HL-60/S4 (cell line): Measurements from ENCODE around the gene CCDC57.
"Not testable (repeated sequence)": the region's sequence is repeated elsewhere in the genome, so short reads cannot be mapped to it uniquely, and the experiment has no call there.

Experiments
- in situ Hi-C: fragments of 300-500 bp; cut with MboI; formaldehyde crosslinking; loops from 2 replicates; pipeline ENCODE4 v1.14.3; 2022; ENCODE audit warnings: low sequenced_read_pairs

The CCDC57 gene

GRCh38 chr17:82205720-82206508 is 6.7 kb downstream of the CCDC57 start:
- in situ Hi-C loops, result no loop called here

DNA sequence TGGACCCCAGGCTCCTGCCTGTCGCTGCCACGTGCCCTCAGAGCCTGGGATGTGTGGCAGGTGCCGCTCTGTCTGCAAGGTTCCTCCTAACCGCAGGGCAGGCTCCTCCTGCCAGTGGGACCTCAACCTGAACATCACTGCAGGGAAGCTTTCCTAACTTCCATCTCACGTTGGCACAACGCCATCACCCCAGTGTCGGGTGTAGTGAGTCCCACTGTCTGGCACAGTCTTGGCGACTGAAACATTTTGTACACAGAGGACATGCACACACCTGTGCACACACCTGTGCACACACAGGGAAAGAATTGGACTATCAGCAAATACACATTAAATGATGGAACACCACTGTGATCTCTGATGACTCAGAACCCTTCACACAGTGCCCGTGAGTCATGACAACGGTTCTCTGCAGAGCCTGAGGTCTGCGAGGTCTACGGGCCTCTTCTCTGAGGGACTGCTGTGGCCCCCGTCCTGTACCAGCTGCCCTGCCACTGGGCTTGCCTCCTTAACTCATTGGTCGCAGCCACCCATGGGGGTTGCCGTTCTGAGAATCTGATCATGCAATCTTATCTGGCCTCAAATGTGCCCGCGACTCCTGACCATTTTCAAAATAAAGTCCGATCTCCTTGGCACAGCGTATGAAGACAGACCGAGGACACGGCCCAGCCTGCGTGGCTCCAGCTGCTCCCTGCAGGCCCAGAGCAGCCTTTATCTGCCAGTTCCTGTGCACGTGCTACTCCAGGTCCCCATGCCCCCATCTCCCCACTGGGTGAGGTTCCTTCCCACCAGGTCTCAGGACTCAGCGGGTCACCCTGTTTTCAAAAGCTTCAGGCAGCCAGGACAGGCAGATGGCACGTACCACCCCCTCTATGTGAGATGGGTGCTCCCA is 7.6 kb downstream of the CCDC57 start:
- in situ Hi-C loops, result no loop called here

- in situ Hi-C loops, result no loop called here
These were observed 8.7 kb downstream of the CCDC57 start for GRCh38 chr17:82203920-82204319.

DNA sequence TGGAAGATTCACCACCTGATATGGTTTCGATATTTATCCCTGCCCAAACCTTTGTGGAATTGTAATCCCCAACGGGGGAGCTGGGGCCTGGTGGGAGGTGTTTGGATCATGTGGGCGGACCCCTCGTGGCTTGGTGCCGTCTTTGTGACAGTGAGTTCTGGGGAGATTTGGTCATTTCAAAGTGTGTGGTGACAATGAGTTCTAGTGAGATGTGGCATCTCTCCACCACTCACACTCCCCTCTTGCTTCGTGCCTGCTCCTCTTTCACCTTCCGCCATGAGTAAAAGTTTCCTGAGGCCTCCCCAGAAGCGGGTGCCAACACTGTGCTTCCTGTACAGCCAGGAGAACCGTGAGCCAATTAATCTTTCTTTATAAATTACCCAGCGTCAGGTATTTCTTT is 9.7 kb downstream of the CCDC57 start:
- in situ Hi-C loops, result no loop called here

GRCh38 chr17:82201498-82201910 is 11.1 kb downstream of the CCDC57 start:
- in situ Hi-C loops, result no loop called here

GRCh38 chr17:82200743-82201497 is 11.7 kb downstream of the CCDC57 start:
- in situ Hi-C loops, result no loop called here

GRCh38 chr17:82200135-82200534 is 12.5 kb downstream of the CCDC57 start:
- in situ Hi-C loops, result no loop called here

DNA sequence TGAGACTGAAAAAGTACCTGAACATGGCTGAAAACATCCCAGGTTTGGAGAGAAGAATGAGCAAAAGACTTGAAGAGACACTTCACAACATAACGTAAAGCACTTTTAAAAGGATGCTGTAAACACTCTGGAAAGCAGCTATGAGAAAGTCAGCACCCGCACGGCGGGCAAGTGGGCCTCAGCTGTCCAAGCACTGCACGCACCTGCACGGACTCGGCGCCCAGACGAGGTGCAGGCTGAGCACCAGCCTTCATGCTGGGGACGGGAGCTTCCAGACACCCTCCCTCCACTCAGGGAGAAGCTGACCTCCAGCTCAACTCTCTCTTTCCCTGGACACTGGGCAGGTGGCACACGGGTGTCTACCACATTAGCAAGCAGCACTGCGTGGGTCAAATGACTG is 13.1 kb downstream of the CCDC57 start:
- in situ Hi-C loops, result no loop called here

DNA sequence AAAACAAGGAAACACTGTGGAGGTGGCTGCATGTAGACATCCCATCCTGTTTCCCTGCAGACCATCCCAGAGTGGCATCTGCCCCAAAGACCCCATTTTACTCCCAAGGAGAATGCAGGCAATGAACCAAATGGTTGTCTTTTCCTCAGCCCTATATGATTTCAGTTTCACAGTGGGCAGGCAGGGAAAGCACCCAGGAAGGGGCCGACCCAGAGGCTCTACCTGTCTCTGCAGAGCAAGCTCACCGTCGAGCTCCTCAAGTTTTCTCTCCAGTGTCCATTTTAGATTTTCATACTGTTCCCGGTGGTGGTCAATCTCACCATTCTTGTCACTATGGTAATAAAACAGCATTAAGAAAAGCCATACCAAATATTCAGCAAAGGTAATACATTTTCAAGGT is 14.6 kb downstream of the CCDC57 start:
- in situ Hi-C loops, result no loop called here

GRCh38 chr17:82195675-82196672 is 16.7 kb downstream of the CCDC57 start:
- in situ Hi-C loops, result no loop called here

- in situ Hi-C loops, result no loop called here
These were observed 17.9 kb downstream of the CCDC57 start for GRCh38 chr17:82194765-82195164.

GRCh38 chr17:82193520-82194220 is 19.0 kb downstream of the CCDC57 start:
- in situ Hi-C loops, result no loop called here

- in situ Hi-C loops, result not testable (repeated sequence)
These were observed 19.6 kb downstream of the CCDC57 start for GRCh38 chr17:82193050-82193449.

DNA sequence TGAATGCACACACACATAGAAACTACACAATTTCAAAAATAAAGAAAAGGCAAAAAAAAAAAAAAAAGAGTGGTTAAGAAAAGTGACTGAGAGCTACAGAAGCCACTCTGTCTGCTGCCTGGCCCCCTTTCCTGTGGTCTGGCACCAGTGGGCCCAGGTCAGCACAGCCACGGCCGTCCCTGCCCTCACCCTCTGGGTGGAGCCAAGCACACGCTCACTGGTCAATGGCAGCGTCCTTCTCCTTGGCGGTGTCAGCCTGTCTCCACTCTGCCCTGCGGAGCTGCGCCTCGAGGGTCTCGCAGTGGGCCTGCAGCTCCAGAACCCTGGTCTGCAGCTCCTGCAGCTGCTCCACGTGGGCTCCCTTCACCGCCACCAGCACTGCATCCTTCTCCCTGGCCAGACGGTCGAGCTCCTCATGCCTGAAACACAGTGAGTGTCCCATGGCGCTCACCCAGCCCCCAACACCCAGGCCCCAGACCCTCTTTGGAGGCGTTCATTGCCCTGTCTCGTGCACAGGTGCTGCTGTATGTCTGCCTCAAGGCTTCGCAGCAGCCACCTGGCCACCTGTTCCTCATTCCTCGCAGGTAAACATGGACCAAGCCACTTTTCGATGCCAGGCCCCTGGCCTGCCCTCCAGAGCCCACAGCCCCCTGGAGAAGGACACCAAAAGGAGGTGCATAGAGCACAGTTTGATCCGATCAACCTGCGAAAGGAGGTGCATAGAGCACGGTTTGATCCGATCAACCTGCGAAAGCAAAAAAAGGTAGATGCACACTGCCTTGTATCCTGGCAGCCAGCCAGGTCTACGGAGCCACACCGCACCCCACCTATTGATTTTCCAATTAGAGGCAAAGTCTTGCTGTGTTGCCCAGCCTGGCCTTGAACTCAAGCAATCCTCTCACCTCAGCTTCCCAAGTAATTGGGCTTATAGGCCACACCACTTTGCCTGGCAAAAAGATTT is 24.4 kb downstream of the CCDC57 start:
- in situ Hi-C loops, result no loop called here

DNA sequence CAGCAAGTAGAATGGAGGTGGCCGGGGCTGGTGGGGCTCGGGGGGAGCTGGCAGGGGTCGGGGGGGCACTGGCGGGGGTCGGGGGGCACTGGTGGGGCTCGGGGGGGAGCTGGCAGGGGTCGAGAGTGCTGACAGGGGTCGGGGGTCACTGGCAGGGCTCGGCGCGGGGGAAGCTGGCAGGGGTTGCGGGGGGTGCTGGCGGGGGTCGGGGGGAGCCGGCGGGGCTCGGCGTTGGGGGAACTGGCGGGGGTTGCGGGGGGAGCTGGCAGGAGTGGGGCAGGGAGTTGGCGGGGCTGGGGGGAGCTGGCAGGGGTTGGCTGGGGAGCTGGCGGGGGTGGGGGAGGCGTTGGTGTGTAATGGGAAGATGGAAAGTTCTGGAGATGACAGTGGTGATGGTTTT is 25.1 kb downstream of the CCDC57 start:
- in situ Hi-C loops, result no loop called here

DNA sequence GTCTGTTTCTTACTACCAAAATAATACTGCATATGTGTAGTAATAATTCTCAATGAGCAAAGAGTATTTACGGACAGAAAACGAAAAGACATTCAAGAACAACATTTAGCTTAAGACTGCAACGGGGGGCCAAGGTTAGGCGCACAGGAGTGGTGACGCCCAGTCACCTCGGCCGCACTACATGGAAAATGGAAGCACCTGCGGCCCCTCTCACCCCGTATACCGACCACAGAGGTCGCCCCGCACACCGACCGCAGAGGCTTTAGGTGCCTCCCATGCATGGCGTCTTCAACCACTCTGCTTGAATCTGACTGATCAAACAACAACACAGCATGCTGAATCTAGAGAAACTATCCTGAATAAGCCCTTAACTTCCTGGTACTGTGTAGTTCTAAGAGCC is 26.4 kb downstream of the CCDC57 start:
- in situ Hi-C loops, result no loop called here

- in situ Hi-C loops, result no loop called here
These were observed 27.9 kb downstream of the CCDC57 start for GRCh38 chr17:82184761-82185160.

- in situ Hi-C loops, result no loop called here
These were observed 31.7 kb downstream of the CCDC57 start for GRCh38 chr17:82180776-82181528.
